Activated CD8-positive, alpha-beta memory T cell treated with anti-CD3 and anti-CD28 coated beads, Interleukin-2, amount 50 U/mL, for 4 hours (primary cell): Measurements from ENCODE around the gene MRPL49.
A peak's percentile ranks its signal among the peaks of the same experiment; 100 is the strongest.
"Not testable (repeated sequence)": the region's sequence is repeated elsewhere in the genome, so short reads cannot be mapped to it uniquely, and the experiment has no call there.

ENCODE experiments used
- DNase-seq: peaks from one replicate; pipeline ENCODE4 v3.0.0-alpha.2; 2020

MRPL49 gene

DNA sequence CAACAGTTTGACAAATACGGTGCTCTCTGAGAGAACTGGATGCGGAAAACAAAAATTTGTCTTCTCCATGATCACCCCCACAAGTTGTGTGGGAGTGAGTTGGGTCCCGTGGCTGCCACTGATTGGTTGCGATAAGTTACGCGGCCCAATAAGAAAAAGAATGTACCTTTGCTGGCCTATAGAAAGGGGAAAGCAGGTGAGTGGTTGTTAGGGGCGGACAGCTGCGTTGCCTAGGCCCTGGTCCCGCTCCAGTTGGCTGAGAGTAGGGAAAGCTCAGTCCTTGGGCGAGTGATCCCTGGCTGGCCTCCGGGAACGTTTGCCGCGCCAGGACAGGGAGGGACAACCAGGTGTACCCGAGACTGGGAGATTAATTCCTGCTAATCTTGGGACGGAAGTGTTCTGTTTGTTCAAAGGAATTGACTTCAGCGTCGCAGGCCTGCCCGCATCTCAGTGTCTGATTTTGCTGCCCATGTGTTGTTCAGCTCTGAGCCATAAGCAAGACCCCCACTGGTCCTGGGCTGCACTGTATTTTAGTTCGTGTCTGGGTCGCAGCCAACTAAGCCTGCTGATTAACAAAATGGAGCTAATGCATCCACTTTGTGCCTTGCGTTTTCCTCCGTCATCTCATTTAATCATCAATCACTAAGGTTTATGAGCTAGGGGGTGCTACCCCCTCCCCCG, 13.0 kb downstream of the MRPL49 start:
- DNase-seq = peak; percentile 78

DNA sequence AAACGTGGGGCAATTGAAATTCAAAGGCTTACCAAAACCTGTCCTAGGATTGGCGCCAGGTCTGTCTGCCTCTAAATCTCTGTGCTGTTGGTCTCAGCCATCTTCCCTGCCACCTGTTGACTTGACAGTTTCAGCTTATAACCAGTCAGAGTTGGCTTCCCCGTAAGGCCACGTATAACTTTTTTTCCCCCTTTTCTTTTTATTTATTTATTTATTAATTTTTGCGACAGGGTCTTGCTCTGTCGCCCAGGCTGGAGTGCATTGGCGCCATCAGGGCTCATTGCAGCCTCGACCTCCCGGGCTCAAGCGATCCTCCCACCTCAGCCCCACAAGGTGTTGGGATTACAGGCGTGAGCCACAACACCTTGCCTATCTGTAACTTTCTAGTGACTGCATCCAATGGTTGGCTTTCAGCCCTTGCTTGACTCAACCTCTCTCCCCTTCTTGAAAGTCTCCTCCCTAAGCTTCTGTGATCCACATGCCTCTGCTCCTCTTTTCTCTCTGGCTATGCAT, 13.6 kb downstream of the MRPL49 start:
- no peak for DNase-seq

GRCh38 chr11:65136515-65137096, 14.5 kb downstream of the MRPL49 start:
- no peak for DNase-seq

DNA sequence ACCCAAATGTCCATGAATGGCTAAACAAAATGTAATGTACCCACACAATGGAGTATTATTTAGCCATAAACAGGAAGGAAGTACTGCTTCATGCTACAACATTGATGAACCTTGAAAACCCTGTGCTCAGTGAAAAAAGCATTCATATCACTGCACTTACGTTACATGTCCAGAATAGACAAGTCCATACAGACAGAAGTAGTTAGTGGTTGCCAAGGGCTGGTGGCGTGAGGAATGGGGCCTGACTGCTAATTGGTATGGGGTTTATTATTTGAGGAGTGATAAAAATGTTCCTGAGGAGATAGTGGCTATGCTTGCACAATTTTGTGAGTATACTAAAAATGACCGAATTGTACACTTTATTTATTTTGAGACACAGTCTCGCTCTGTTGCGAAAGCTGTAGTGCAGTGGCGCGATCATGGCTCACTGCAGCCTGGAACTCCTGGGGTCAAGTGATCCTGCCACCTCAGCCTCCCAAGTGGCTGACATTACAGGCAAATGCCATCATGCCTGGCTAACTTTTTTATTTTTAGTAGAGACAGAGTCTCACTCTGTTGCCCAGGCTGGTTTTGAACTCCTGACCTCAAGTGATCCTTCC, 19.9 kb downstream of the MRPL49 start:
- DNase-seq = no peak

DNA sequence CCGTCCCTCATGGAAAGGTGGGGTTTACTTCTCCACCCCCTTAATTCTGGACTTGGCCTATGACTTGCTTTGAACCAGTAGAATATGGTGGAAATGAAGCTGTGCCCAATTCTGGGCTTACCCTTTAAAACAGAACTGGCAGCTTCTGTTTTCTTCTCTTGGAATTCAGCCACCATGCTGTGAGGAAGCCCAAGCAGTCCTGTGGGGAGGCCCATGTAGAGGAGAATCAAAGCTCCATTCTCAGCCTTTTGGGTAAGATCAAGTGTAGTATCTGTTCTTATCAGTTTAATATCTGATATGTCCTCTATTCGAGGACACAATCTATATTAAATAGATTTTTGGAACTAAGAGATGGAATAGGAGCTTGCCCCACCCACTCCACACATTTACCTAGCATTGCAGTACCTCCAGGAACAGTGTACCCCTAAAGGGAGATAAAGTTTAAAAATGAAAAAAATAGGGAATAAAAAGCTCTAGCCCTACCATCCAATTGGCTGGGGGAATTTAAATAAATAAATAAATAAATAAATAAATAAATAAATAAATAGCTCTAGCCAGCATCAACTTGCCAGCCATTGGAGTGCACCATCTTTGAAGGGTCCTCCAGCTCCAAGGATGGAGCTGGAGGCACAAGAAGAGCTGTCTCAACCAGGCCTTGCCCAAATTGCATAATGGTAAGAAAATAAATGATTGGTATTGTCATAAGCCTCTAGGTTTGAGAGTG, 25.4 kb downstream of the MRPL49 start:
- no peak for DNase-seq

- no peak for DNase-seq
Observed at GRCh38 chr11:65148657-65149056, 26.5 kb downstream of the MRPL49 start.

- DNase-seq = not testable (repeated sequence)
Observed at GRCh38 chr11:65150131-65150508, 28.0 kb downstream of the MRPL49 start.

DNA sequence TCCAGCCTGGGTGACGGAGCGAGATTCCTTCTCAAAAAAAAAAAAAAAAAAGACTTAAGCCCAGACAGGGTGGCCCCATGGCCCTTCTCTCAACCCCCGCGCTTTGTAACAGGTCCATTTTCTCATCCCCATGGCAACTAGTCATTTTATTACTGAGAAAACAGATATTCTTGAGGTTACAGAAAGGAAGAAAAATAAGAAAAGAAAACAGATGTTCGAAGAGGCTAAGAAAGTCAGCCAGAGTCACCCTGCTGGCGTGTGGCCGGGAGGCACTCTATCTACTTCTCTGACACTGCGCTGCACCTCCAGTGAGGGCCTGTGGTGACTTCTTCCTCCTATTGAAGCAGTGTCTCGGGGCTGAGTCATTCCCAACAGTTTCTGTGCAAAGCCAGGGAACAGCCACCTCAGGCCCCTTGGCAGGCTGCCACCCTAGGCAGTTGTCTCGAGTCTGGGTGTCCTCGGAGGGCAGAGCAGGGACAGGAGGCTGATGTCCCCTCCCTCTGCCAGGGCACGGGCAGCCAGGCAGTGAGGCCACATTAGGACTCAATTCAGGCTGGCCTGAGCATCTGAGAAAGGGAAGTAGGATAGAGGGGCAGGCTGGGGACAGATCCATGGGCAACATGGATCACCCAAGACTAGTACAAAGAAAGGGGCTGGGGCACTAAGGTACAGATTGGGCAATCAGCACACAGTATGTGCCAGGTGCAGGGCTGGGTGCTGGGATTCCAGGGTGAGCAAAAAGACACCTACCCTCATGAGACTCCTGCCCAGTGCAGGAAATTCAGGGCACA, 28.6 kb downstream of the MRPL49 start:
- DNase-seq = no peak

- DNase-seq = no peak
Observed at GRCh38 chr11:65151331-65151899, 29.3 kb downstream of the MRPL49 start.

- no peak for DNase-seq
Observed at GRCh38 chr11:65152122-65152521, 30.0 kb downstream of the MRPL49 start.

- no peak for DNase-seq
Observed at GRCh38 chr11:65156256-65156655, 34.1 kb downstream of the MRPL49 start.

DNA sequence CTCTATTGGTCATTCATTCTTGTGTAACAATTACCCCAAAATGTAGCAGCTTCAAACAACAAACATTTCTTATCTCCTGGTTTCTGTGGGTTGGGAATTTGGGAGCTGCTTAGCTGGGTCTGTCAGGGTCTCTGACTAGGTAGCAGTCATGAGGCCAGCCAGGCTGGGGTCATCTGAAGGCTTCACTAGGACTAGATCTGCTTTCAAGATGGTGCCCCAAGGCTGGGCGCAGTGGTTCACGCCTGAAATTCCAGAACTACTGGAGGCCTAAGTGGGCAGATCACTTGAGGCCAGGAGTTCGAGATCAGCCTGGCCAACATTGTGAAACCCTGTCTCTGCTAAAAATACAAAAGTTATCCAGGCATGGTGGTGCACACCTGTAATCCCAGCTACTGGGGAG, 34.8 kb downstream of the MRPL49 start:
- no peak for DNase-seq

GRCh38 chr11:65157336-65157735, 35.2 kb downstream of the MRPL49 start:
- DNase-seq = no peak

DNA sequence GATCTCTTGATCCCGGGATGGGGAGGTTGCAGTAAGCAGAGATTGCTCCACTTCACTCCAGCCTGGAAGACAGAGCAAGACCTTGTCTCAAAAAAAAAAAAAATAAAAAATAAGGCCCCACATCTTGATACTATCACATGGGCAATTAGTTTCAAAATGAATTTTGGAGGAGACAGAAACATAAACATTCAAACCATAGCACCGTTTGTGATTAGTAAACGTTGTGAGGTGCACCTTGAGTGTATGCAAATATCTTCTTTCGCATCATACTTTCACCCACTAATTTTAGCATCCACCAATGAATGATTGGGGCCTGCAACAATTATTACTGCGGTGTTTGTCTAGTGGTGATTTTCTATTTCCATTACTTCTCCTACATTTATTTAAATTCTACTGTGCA, 36.9 kb downstream of the MRPL49 start:
- no peak for DNase-seq

GRCh38 chr11:65160643-65161042, 38.5 kb downstream of the MRPL49 start:
- no peak for DNase-seq

- DNase-seq = no peak
Observed at GRCh38 chr11:65163684-65164083, 41.6 kb downstream of the MRPL49 start.

DNA sequence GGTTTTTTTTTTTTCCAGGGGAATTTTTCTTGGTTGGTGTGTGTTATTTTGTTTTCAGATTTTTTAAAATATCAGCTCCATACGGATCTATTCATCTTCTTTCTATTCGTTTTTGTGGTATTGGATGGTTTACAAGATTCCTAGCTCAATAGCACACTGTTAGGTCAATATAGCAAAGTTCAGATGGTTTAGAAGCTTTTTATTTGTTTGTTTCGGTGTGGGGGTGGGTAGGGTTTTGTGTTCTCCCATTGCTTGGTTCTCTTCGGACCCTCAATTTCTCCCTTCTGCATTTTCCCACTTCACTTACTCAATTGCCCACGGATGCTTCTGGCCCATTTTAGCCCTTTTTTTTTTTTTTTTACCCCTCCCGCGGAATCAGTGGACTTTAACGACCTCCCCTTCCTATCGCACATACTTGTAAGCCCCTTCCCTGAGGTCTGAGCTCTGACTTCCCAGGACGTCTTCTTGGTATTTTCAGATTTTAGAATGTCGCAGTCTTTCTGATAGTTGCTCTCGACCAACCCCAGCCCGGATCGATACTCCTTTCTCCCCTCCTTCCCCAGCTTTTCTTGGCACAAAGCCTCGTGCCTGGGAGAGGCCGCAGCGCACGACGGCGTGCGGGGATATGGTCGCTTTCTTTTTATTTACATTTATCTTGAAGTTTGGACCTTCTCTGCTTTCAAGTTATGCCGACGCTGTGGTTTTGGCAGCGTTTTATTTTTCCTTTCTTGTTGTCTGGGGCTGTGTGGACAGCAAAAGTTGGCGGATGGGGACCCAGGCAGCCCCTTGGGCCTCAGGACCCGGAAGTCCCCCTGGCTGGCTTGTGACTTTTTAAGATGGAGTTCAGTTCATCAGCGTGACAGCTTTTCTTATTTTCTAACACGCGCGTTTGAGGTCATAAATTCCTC, 43.5 kb downstream of the MRPL49 start:
- no peak for DNase-seq

- DNase-seq = no peak
Observed at GRCh38 chr11:65166893-65167292, 44.8 kb downstream of the MRPL49 start.

DNA sequence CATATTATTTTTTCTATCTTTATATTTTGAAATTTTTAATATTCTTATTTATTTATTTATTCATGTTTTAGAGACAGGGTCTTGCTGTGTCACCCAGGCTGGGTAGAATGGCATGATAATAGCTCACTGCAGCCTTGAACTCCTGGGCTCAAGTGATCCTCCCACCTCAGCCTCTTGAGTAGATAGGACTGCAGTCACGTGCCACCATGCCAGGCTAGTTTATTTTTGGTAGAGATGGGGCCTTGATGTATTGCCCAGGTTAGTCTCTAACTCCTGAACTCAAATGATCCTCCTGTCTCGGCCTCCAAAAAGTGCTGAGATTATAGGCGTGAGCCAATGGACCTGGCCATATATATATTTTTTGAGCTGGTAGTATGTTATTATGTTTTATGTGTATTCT, 45.5 kb downstream of the MRPL49 start:
- no peak for DNase-seq

DNA sequence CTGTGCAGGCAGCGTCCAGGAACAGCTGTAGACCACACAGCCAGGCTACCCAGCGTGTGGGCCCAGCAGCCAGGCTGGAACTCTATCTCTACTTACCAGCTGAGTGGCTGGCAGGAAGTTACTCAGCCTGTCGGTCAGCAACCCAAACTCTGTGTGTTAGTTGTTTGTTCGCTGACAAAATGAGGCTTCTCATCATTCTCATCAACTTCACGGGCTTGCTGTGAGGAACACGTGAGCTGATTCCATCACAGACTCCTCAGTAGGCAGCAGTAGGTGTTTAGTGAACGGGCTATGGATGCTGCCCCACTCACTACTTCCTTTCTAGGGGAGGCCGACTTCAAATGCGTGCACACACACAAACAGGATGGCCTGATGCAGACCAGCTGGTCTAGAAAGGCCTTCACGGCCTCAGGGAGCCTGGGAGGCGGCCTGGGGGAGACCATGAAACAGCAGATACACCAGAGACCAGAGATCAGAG, 47.1 kb downstream of the MRPL49 start:
- no peak for DNase-seq

- DNase-seq = no peak
Observed at GRCh38 chr11:65170058-65170534, 48.0 kb downstream of the MRPL49 start, which contains the start of gene SPDYC. SPDYC (plus strand) TSS chr11:65170233; CDS start chr11:65171358, 1,125 bp downstream.
